Epithelial cell of esophagus (primary cell): Measurements from ENCODE around the gene APEX2.
A peak's percentile ranks its signal among the peaks of the same experiment; 100 is the strongest.
"Not testable (repeated sequence)": the region's sequence is repeated elsewhere in the genome, so short reads cannot be mapped to it uniquely, and the experiment has no call there.

ENCODE experiments used
- DNase-seq: peaks from one replicate; pipeline ENCODE4 v3.0.0; 2010; ENCODE audit warnings: low read depth
- H3K4me3 ChIP-seq: 2 replicates; pipeline ENCODE4 v1.5.1; 2011; ENCODE audit warnings: mild to moderate bottlenecking, low read length, control low read depth
- CTCF ChIP-seq: IDR thresholded peaks from 2 replicates; pipeline ENCODE4 v1.5.1; 2011; ENCODE audit warnings: low read depth, mild to moderate bottlenecking, low read length, control low read depth, inconsistent platforms; ENCODE audit not compliant: insufficient read depth; ENCODE audit errors: missing control alignments

The APEX2 gene

GRCh38 chrX:55030271-55031205 lies 30.4 kb downstream of the APEX2 start, which contains the start of gene ALAS2:
Gene ALAS2, minus strand, starts transcription at chrX:55030977. Its CDS starts 4,977 bp downstream, at chrX:55026000.
- no peak for DNase-seq
- TF ChIP-seq CTCF, result no peak
- no peak within 1 kb of the TSS for H3K4me3 ChIP-seq

- no peak for DNase-seq
- H3K4me3 ChIP-seq, result no peak overlapping the region
Observed at GRCh38 chrX:55033429-55033828, 33.3 kb downstream of the APEX2 start.

GRCh38 chrX:55039471-55039870 lies 39.3 kb downstream of the APEX2 start:
- no peak overlapping the region for H3K4me3 ChIP-seq
- no peak for TF ChIP-seq CTCF
- peak; percentile 32 for DNase-seq

More at GRCh38 chrX:55033429-55033828, 33.3 kb downstream of the APEX2 start:
- no peak for TF ChIP-seq CTCF

- no peak for DNase-seq
- no peak overlapping the region for H3K4me3 ChIP-seq
- no peak for TF ChIP-seq CTCF
Observed at GRCh38 chrX:55041514-55041913, 41.4 kb downstream of the APEX2 start.

- DNase-seq, H3K4me3 ChIP-seq: not testable (repeated sequence)
Observed at GRCh38 chrX:55050599-55050998, 50.4 kb downstream of the APEX2 start.

GRCh38 chrX:55056820-55057674 lies 56.9 kb downstream of the APEX2 start:
- no peak for TF ChIP-seq CTCF
- H3K4me3 ChIP-seq, result no peak overlapping the region
- DNase-seq, result peak; percentile 2

GRCh38 chrX:55057675-55058249 lies 57.6 kb downstream of the APEX2 start:
- peak; percentile 71 for TF ChIP-seq CTCF
- DNase-seq, result peak; percentile 29
- no peak overlapping the region for H3K4me3 ChIP-seq
